Heart left ventricle (tissue), 13 donors: ENCODE results near the gene MATN1.

ENCODE experiments used
- POLR2A ChIP-seq, 2 donors: fragments of 450-650 bp; IDR thresholded peaks; one replicate each; pipeline ENCODE4 v1.6.1; 2017; ENCODE audit warnings: antibody characterized with exemption in 2 of 2, mild to moderate bottlenecking in 2 of 2, moderate library complexity in 2 of 2
- TF ChIP-seq, protein P1 (sequence below), 12 donors: fragments of 200-600 bp; sonication (generic) in 4 of 12; IDR thresholded peaks; one replicate each; pipeline versions ENCODE4 v1.5.0 to v1.8.0; 2018 to 2022; ENCODE audit warnings: antibody characterized with exemption in 12 of 12, mild to moderate bottlenecking in 5 of 12
- donor health status: ischemic (EF 13 %, LVEDD 7.1; RV severe dilation, severe dysfunction).
- donor health status: DM: no; HTN: yes; CAD: no.
- donor health status: DM: no; HTN: no; CAD: no.
- donor health status: ischemic (EF 25% LVEDD 6.9; RV normal size, moderate dysfunction).
- donor health status: ischemic (EF 25% LVEDD 5.7; RV mildly dilated, moderate dysfunction).
- donor health status: ischemic (EF 35%, LVEDD 5.7; RV mildly dilated, moderate dysfunction).
- donor health status: nonischemic (EF 11% LVEDD 7.7; RV severe dilation, severe dysfunction).
- donor health status: DM: yes; HTN: yes; CAD: no.
- donor health status: PGD.
- donor health status: ischemic (EF 29% LVEDD 5.4; RV normal size, mild dysfunction).
- donor health status: nonischemic (EF 23%, LVEDD 6.1; RV moderate dilation, normal function).

DNA sequence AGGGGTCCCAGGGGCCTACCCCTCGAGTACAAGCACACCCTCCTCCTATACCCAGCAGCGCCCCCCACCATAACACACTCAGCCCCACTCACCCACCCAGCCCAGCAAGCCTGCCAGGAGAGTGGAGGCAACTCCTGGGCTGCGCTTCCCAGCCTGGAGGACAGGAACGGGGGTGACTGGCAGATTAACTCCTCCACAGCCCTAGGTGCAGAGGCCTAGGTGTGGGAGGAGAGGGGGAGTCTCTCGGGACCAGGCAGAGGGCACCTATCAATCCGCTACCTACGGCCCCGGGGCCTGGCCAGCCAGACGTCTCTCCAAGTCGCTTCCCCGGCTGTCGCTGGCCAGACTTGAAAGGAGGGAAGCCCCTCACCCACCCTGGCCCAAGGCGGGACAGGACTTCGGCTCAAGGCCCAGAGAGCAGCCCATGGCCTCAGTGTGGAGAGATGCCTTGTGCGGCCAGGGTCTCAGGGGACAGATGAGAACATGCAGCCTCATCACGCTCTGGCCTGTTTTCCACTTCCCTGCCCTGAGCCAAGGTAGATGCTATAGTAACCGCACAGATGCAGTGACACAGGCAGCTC lies 24.9 kb downstream of the MATN1 start:
- TF ChIP-seq, protein P1, sequence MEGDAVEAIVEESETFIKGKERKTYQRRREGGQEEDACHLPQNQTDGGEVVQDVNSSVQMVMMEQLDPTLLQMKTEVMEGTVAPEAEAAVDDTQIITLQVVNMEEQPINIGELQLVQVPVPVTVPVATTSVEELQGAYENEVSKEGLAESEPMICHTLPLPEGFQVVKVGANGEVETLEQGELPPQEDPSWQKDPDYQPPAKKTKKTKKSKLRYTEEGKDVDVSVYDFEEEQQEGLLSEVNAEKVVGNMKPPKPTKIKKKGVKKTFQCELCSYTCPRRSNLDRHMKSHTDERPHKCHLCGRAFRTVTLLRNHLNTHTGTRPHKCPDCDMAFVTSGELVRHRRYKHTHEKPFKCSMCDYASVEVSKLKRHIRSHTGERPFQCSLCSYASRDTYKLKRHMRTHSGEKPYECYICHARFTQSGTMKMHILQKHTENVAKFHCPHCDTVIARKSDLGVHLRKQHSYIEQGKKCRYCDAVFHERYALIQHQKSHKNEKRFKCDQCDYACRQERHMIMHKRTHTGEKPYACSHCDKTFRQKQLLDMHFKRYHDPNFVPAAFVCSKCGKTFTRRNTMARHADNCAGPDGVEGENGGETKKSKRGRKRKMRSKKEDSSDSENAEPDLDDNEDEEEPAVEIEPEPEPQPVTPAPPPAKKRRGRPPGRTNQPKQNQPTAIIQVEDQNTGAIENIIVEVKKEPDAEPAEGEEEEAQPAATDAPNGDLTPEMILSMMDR (IDR thresholded peaks at IDR 0.05) = no peak
- TF ChIP-seq POLR2A (IDR thresholded peaks at IDR 0.05) = no peak
